H1 (cell line): ENCODE results near the gene SIX5. TPM values are rescaled to one million over a fixed set of nuclear protein-coding genes. Genes with fewer than 3 reads are reported as not detected.

Experiments used
- NANOG ChIP-seq: IDR thresholded peaks from 2 replicates; pipeline ENCODE4 v1.6.1; 2011; ENCODE audit warnings: low read length, low read depth, mild to moderate bottlenecking, inconsistent platforms; ENCODE audit not compliant: insufficient read depth, poor library complexity, severe bottlenecking
- POU5F1 ChIP-seq: IDR thresholded peaks from 2 replicates; pipeline ENCODE4 v1.6.1; 2011; ENCODE audit warnings: low read depth, mild to moderate bottlenecking, low read length, moderate library complexity
- RNF2 ChIP-seq: fragments of 200-900, 300-1000 bp; sonication (generic); IDR thresholded peaks from 2 replicates; pipeline ENCODE4 v1.7.1; 2016; ENCODE audit warnings: borderline replicate concordance, low read depth, mild to moderate bottlenecking, antibody characterized with exemption, low read length; ENCODE audit not compliant: poor library complexity, severe bottlenecking; ENCODE audit errors: missing control alignments
- SAP30 ChIP-seq: fragments of 300-600 bp; sonication (generic); IDR thresholded peaks from 2 replicates; pipeline ENCODE4 v1.7.1; 2012; ENCODE audit warnings: low read length, moderate library complexity, mild to moderate bottlenecking, inconsistent platforms; ENCODE audit not compliant: insufficient read depth, insufficient replicate concordance
- SIRT6 ChIP-seq: IDR thresholded peaks from one replicate; pipeline ENCODE4 v1.7.1; 2012; ENCODE audit warnings: low read length, inconsistent platforms
- SRF ChIP-seq: IDR thresholded peaks from 2 replicates; pipeline ENCODE4 v1.6.1; 2011; ENCODE audit warnings: mild to moderate bottlenecking, low read depth, low read length, moderate library complexity
- SUZ12 ChIP-seq: fragments of 200-600 bp; sonication (generic); IDR thresholded peaks from 2 replicates; pipeline ENCODE4 v1.6.1; 2012; ENCODE audit warnings: mild to moderate bottlenecking, inconsistent platforms, low read length, moderate library complexity, mixed read lengths
- TCF12 ChIP-seq: IDR thresholded peaks from 2 replicates; pipeline ENCODE4 v1.6.1; 2011; ENCODE audit warnings: low read depth, mild to moderate bottlenecking, low read length
- polyA plus RNA-seq, 7 experiments: library from polyadenylated mRNA; depleted of rRNA in 3 of 7; stranded (reverse) in 5 of 7; unstranded in 2 of 7; fragments of >200 nt in 5 of 7; fragments of 200-250 nt in 2 of 7; gene quantifications; 1 replicate in 5 of 7; 2 replicates in 1 of 7; 4 replicates in 1 of 7; pipeline versions ENCODE4 v1.2.1 to v1.2.3, GENCODE V29; 2011 to 2013; ENCODE audit warnings: missing spikeins in 2 of 7, mixed read lengths in 2 of 7
- total RNA-seq: library from RNA; stranded (reverse); fragmentation: NEBNext Ultra II Directional; extraction: Animal tissue kit (Norgen Biotek cat#: 25700); gene quantifications from 2 replicates; pipeline ENCODE4 v1.2.1, GENCODE V29; 2021

SIX5 gene
- total and polyA plus RNA-seq, 2 of the 8 experiments (the other 6 are each of a cell fraction or from before 2014, with no cell fraction given), result 20.9 to 24.2 TPM

DNA sequence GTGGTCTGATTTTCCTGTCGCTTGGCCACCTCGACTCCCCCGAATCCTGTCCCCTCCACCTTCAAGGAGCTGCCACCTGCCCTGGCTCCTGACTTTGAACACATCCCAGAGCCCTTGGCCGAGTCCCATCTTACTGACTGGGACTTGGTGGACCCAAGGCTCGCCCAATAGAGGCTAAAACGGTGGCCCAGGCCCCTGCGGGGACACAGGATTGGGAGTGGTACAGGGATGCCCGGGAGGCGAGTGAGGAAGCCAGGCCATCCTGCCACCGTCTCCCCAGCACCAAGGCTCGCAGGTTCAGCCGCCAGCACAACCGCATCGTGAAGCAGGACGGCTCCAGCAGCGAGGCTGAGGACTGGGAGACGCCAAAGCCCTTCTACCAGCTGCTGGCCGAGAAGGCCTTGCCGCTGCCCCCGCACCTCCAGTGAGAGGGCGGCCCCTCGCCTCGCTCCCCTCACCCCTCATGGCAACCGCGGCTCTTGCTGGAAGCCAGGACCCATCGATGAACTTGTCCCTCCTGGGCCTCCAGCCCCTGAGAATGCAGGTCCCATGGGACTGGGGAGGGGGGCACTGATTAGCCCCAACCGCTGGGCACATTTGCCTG, 5.3 kb downstream of the SIX5 start (continued):
- TF ChIP-seq NANOG (no peak), POU5F1 (no peak), RNF2 (no peak), SUZ12 (no peak), SIRT6 (no peak), SAP30 (no peak), TCF12 (no peak), SRF (no peak)
